ENCODE measurements around the gene SLC22A15.
"Not testable (repeated sequence)": the region's sequence is repeated elsewhere in the genome, so short reads cannot be mapped to it uniquely, and the experiment has no call there.

The SLC22A15 gene

GRCh38 chr1:116031302-116031835 lies 55.1 kb downstream of the SLC22A15 start:
- no peak for DNase-seq (ENCODE audit: low read depth)

- DNase-seq (ENCODE audit: low read depth): no peak
These were observed 57.0 kb downstream of the SLC22A15 start for GRCh38 chr1:116033322-116033721.

GRCh38 chr1:116036255-116036654 lies 59.9 kb downstream of the SLC22A15 start:
- DNase-seq (ENCODE audit: low read depth): no peak

GRCh38 chr1:116038679-116039078 lies 62.4 kb downstream of the SLC22A15 start:
- no peak for DNase-seq (ENCODE audit: low read depth)

- DNase-seq (ENCODE audit: low read depth): no peak
These were observed 67.8 kb downstream of the SLC22A15 start for GRCh38 chr1:116044071-116044470.

GRCh38 chr1:116046933-116047332 lies 70.6 kb downstream of the SLC22A15 start:
- not testable (repeated sequence) for DNase-seq (ENCODE audit: low read depth)

- DNase-seq (ENCODE audit: low read depth): not testable (repeated sequence)
These were observed 75.6 kb downstream of the SLC22A15 start for GRCh38 chr1:116051896-116052295.

- no peak for DNase-seq (ENCODE audit: low read depth)
These were observed 85.9 kb downstream of the SLC22A15 start for GRCh38 chr1:116062201-116062600.

- DNase-seq (ENCODE audit: low read depth): no peak
These were observed 88.3 kb downstream of the SLC22A15 start for GRCh38 chr1:116064616-116065015.

GRCh38 chr1:116066868-116067565 lies 90.7 kb downstream of the SLC22A15 start:
- DNase-seq (ENCODE audit: low read depth): no peak

GRCh38 chr1:116067566-116067890 lies 91.2 kb downstream of the SLC22A15 start:
- no peak for DNase-seq (ENCODE audit: low read depth)

GRCh38 chr1:116075575-116075974 lies 99.3 kb downstream of the SLC22A15 start:
- DNase-seq (ENCODE audit: low read depth): no peak

- DNase-seq (ENCODE audit: low read depth): no peak
These were observed 99.7 kb downstream of the SLC22A15 start for GRCh38 chr1:116075990-116076389.

GRCh38 chr1:116076831-116077230 lies 100.5 kb downstream of the SLC22A15 start:
- DNase-seq (ENCODE audit: low read depth): no peak

- no peak for DNase-seq (ENCODE audit: low read depth)
These were observed 102.4 kb downstream of the SLC22A15 start for GRCh38 chr1:116078699-116079223.

- no peak for DNase-seq (ENCODE audit: low read depth)
These were observed 111.3 kb downstream of the SLC22A15 start for GRCh38 chr1:116087628-116088027.

GRCh38 chr1:116089870-116090269 lies 113.6 kb downstream of the SLC22A15 start:
- DNase-seq (ENCODE audit: low read depth): no peak

- no peak for DNase-seq (ENCODE audit: low read depth)
These were observed 114.8 kb downstream of the SLC22A15 start for GRCh38 chr1:116091083-116091482.

- no peak for DNase-seq (ENCODE audit: low read depth)
These were observed 116.6 kb downstream of the SLC22A15 start for GRCh38 chr1:116092752-116093489.

- no peak for DNase-seq (ENCODE audit: low read depth)
These were observed 118.7 kb downstream of the SLC22A15 start for GRCh38 chr1:116095027-116095426.

GRCh38 chr1:116096013-116096618 lies 119.8 kb downstream of the SLC22A15 start:
- no peak for DNase-seq (ENCODE audit: low read depth)

GRCh38 chr1:116097626-116098025 lies 121.3 kb downstream of the SLC22A15 start:
- DNase-seq (ENCODE audit: low read depth): no peak

- DNase-seq (ENCODE audit: low read depth): no peak
These were observed 123.1 kb downstream of the SLC22A15 start for GRCh38 chr1:116099379-116099778.

Measured in activated T-cell treated with anti-CD3 and anti-CD28 coated beads for 24 hours (primary cell).